ENCODE measurements around the gene IL26. TPM values are rescaled to one million over a fixed set of nuclear protein-coding genes. Genes with fewer than 3 reads are reported as not detected.
A peak's percentile ranks its signal among the peaks of the same experiment; 100 is the strongest.

IL26 gene, protein sequence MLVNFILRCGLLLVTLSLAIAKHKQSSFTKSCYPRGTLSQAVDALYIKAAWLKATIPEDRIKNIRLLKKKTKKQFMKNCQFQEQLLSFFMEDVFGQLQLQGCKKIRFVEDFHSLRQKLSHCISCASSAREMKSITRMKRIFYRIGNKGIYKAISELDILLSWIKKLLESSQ
- polyA plus RNA-seq (2013, experiment 1 of 2; ENCODE audit: insufficient read length) = not detected
- polyA plus RNA-seq (2013, experiment 2 of 2; ENCODE audit: insufficient read length) = not detected

DNA sequence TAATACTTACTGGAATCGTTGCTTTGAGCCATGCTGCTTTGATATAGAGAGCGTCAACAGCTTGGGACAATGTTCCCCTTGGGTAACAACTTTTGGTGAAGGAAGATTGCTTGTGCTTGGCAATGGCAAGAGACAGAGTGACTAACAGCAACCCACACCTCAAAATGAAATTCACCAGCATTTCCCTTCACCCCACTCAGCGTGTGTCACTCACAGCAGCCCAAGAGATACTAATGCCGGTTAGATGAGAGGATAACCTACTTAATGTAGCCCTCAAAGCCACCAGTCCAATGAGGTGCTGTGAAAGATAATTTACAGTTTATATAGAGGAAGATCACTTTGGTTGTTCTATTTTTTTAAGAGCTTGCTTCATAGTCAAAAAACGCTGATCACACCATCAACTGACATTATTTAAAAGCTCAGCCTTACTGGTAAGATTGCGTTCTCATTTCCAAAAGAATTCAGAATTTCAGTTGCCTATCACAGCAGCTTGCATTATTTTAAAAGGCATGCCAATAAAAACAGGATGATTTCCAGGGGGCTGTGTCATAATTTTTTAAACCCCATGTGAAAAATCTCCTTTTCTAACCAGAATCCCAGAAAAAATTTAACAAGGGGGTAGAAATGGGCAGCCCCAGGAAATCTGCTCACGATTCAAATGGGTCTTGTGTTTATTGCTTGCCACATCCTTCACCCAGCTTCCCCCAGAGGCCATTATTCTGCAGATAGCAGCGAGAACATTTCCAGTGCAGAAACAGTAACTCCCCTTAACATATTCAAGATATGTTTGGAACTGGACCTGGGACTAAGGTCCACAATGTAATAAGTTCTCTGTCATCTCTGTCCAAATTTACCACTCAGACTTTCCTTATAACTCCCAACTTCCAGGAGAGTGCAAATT is at the start of gene IL26:
Gene IL26, minus strand, starts transcription at position 235 of the 901 bp plus-strand sequence. Its CDS starts 54 bp downstream, at position 181.
- no peak for DNase-seq

DNA sequence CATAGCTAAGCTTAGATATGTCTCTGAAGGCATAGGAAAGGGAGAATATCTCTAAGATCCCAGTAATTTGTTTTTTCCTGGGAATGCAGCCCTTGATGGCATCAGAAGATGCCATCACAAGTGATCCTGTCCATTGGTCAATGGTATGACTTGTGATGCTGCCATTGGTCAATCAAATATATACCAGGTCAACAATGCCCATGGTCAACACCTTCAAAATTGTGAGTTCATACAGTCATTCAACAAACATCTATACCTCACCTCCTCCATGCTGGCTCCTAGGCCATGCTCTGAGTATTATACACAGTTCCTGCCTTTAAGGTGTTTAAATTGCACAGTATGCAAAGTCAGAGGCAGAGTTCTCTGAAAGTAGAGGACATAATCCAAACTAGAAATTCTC is 47.1 kb upstream of the IL26 start:
- no peak for DNase-seq

DNA sequence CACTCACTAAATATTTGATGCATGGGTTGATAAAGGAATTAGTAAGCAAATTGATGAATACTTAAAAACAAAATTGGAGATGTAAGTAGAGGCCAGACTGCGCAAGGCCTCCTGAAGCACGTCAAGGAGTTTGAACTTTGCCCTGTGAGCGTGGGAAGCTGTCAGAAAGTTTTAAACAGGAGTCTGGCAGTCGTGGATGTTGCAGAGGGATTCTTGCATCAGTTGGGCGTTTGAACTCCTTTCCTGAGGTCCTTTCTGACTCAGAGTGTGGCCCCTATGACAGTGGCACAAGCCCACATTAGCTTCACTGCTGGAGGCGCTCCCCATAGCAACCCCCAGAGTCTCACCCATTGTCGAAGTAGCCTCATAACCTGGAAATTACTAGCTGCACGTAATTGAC is 45.7 kb upstream of the IL26 start:
- peak; percentile 30 for DNase-seq

DNA sequence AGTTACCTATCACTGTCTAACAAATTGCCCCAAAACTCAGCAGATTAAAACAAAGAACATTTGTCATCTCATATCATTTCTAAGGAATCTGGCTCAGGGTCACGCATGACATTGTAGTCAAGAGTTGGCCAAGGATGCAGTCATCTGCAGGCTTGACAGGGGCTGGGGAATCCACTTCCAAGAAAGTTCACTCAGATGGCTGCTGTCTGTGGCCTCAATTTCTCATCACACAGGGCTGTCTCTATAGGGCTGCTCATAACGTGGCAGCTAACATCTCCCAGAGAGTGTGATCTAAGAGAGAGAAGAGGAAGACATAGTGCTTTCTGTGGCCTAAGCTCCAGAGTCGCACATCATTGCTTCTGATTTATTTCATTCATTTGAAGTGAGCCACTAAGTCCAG is 44.7 kb upstream of the IL26 start:
- DNase-seq = no peak

DNA sequence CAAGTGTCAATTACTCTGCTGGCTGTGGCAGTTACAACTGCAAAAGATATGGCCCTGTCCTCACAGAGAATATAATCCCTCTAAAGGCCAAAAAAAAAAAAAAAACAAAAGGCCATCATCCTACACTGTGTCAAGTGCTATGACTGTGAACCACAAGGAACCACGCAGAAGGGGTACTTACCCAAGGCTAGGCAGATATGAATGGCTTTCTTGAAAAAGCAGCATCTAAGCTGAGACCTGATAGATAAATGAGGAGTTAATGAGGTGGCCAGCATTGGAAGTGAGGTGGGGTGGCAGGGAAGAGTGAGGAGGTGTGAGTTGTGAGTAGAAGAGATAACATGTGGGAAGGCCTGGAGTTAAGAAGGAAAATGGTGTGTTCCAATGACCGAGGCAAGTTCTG is 44.2 kb upstream of the IL26 start:
- no peak for DNase-seq

DNA sequence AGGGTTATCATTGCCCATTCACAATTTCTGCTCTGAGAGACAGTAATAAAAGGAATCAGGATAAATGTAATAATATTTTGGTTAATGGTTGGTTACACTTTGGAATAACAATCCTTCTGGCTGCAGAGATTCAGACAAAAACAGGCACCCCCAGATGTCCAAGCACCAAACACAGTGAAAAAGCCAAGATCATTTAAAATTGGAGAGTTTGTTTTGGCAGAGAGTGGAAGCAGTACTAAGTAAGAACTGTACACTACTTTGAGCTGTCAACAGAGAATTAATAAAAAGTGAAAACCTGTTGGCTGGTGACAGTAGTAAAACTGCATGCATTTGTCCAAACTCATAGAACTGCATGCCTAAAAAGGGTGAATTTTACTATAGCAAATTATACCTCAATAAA is 43.4 kb upstream of the IL26 start:
- DNase-seq = peak; percentile 28

DNA sequence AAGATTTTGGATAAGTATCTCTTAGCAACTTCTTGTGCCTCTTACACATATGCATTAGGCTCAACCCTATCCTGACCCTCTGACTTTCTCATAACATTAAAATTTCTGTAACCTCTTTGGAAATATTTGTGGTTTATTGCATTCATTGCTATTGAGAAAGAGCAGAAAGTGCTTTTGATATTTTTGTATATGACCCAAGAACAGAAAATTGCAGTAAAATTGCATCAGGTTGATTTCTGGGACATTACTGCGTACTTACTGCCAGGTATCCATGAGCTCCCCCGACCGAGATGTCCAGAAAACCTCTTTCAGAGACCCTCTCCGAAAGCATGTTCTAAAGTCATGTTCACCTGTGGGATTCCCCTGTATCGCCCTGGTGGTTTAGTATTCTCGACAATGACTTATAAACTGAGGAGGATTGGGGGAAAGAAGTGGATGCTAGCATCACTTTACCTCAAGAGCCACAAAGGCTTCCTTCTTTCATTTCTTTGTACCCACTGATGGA is 42.3 kb upstream of the IL26 start:
- peak; percentile 96 for DNase-seq

DNA sequence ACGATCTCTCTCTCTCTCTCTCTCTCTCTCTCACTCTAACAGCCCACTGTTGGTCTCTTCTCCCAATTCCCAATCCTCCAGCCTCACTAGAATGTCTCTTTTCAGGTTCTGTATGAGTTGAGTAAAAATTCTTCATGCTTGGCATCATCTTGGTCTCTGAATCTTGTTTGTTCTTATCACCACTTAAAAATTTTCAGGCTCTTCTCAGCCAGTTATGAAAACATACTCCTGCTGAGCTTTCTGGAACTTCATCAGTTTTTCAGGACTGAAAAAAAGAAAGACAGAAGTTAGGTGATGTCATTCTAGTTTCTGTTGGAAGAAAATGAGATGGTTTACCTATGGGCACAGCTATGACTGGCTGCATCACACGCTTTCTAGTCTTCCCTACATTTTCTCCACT is 39.2 kb upstream of the IL26 start:
- DNase-seq = peak; percentile 78

DNA sequence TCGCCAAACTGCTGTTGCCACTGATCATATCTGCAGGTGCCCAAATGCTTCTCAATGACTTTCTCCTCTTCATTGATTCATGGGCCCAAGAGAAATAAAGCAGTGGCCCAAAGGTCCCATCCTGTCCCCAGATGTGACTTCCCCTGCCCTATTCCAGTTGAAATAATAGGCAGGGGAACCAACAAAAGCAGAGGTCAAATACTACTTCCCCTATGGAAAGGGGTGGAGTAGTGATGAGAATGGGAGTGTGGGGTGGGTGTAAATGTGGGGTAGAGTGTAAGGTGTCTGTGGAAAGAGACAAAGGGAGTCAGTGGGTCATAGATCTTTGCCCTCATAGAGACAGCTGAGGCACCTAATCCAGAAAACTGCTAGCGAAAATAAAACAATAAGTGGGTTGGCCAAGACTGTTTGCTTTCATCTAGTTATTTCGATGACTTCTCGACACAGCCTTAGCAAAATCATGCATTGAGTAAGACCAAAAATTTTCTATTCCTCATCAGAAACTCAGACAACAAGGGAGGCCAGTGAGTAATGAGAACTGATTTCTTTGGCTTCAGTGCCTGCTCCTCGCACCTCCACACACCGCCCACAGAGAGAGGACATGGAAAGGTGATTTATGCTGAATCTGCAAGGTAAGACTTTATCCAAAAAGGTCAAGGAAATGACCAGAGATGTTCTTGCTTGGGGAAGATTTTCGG is 38.7 kb upstream of the IL26 start:
- peak; percentile 21 for DNase-seq

DNA sequence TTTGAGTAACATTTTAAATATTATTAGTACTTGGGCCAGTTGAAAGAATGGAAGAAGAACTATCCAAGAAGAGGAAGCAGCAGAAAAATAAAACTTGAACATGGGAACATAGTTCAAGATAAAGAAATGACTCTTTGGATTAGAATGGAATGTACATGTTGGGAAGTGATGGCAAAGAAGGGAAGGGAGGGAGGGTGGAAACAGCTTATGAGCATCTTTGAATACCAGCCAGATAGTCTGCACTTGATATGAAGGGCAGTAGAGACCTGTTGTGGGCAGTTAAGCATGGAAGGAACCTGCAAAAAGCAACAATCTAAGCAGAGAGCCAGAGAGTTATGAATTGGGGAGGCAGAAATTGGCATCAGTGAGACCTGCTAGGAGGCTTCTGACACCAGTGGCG is 37.8 kb upstream of the IL26 start:
- DNase-seq = peak; percentile 60

DNA sequence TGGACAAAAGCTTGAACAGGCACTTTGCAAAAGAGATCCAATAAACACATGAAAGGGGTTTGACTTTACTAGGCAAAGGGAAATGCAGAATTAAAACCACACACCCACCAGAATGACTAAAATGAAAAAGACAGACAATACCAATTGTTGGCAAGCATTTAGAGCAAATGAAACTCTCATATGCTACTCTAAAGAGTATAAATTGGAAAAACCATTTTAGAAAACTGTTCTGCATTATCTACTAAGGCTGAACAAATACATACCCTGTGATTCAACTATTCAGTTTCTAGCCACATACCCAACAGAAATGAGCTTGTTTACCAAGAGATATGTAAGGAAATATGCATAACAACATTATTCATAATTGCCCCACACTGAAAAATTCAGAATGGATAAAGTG is 36.3 kb upstream of the IL26 start:
- no peak for DNase-seq

DNA sequence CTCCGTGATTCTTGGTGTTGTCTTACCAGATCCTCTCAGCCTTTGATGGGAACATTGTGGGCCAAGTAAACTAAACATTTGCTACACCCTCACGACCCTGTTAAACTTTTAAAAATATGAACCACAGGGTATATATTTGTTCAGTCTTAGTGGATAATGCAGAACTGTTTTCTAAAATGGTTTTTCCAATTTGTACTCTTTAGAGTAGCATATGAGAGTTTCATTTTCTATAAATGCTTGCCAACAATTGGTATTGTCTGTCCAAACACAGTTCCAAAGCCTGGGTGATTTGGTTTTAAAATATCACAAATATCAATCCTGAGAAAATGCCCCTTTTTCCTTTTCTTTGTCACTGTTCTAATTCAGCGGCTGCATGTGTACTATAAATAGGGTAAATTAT is 34.5 kb upstream of the IL26 start:
- DNase-seq = no peak

DNA sequence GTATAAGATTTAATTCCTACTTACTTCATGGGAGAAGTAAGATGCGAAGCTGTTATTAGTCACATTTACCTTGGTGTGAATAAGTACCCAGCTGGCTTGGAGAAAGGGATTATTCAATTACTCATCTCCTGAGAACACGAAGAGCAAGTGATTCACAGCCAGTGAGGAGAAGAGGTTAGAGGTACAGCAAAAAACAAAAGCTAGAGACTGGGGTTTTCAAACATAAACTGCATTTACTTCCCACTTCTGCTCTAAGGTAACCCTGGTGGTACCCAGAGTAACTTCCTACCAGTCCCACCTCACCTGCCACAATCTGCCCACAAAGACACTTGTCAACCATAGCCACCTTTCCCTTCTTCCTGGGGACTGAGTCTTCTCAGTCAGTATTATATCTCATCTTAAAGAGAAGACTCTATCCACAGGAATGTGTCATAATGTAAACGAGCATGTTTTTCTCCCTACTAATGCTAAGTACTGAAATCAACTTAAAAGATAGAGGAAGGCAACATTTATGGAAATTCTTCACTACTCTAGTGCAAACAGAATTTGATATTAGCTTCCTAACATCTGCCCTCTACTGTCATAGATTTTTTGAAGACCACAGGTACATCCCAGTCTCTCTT is 33.8 kb upstream of the IL26 start:
- DNase-seq = peak; percentile 81

DNA sequence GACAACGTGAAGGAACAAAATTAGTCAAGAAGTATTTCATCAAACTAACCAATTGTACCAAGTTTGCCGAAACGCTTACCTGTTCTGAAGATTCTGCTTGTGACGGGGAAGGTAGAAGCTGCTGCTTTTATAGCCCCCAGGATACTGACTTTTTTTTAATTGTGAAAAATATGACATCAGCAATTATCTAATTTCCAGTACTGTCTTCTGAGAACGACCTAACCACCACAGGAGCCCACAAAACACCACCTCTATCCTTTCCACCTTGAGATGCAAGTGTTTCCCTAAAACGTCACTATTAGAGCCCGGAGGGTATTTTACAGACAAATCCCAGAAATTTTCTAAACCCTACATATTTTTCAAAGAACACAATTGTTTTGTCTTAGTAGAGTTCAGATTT is 27.9 kb upstream of the IL26 start, which contains the start of gene IL22:
Gene IL22, minus strand, starts transcription at position 101 of the 400 bp plus-strand sequence. CDS start 156 bp downstream, outside the sequence.
- no peak for DNase-seq

DNA sequence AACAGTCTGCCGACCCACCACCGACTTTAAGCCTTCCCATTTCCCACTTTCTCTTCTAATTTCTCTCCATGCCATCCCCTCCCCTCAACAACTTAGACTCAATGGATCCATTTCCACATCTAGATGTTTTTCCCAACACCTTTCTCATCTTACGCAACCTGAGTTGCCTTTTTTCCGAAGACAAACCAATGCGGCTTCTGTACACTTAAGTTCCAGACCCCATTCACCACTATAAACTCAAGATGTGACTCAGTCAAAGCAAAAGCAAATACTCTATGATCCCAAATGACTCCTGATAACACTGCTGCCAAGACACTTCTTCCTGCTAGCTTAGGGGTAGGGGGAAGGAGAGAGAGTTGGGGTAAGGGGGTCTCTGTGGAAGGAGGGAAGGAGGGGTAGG is 26.5 kb upstream of the IL26 start:
- DNase-seq = no peak

DNA sequence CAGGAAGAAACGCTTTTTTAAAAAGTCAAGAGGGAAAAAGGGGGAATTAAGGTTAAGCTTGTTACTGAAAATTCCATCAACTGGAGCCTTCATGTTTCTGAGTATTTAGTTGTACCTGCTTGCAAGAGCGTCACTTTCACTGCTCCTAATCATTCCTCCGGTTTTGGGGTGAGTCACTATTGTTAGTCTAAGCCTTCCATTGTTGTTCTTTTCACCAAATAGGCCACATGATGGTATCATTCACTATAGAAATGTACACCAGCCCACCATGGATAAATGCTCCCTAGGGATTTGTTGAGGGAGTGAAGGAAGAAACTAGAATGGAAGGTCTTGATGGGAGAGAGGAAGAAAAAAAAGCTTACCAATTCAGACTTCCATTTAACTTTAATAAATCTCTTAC is 24.8 kb upstream of the IL26 start:
- no peak for DNase-seq

DNA sequence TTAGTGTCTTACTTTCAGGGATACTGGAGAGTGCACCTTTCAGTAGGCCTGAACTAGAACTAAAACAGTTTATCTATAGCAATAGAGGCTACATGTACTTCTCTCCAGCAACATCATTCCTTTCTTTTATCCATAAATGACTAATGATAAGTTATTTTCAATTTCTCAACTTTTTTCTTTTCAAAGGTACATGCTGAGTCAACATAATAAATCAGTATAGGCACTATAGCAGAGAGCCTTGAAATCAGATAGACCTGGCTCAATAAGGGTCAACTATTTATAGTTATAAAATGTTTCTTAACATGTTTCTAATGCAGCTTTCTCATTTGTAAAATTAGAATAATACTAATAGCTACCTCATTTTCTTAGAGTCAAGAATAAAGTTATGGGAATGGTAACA is 22.2 kb upstream of the IL26 start:
- DNase-seq = no peak

DNA sequence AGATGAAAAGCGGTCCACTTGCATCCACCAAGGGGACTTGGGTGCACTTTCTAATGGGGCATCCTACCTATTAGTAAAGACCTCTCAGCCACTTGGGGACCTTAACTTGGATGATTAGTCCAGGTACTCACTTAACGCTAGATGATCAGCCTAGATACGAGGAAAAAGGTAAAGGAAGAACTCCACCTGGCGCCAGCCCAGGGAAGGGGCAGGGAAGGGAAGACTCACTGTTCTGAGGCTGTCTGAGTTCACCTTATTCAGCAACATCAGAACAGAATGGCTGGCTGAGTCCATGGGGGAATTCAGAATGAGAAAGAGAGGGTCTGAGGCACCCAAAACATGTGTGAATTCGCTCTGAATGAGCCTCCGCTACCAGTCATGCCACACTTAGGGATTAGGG is 20.7 kb upstream of the IL26 start:
- DNase-seq = no peak

DNA sequence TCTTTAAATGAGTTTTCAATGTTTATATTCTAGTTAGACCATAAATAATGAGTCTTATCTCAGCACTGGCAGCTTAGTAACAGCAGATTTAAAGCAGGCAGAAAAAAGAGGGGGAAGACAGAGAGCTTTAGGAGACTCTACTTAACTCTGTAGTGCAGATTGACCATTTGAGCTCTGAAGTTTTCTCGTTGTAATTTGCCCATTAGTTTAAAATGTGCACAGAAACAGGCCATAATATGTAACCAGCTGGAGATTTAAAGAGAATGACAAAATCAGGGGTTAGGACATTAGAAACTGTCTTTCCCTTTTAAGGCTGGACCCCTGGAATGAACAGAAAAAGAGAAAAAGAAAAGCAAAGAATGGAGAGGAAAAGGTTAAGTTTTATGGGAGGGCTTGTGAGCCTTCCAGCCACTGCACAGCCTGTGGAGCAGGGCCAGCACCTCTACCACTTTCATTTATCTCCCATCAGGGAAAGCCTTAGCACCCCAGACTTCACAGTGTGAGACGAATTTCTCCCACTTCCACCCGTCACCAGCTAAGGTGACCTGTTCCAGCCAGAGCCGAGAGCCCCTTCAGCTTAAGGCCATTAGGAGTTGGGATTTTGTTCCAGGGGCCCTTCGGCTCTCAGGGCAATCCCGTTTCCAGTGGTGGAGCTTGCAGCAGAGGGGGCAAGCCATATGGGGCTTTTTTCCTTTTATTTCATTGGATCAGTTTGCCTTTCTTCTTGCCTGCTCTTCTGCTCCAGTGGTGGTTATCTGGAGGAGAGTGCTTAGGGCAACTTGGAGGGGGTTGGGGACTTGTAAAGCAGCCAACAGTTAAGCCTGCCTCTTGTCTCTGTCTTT is 19.8 kb upstream of the IL26 start:
- DNase-seq = no peak

DNA sequence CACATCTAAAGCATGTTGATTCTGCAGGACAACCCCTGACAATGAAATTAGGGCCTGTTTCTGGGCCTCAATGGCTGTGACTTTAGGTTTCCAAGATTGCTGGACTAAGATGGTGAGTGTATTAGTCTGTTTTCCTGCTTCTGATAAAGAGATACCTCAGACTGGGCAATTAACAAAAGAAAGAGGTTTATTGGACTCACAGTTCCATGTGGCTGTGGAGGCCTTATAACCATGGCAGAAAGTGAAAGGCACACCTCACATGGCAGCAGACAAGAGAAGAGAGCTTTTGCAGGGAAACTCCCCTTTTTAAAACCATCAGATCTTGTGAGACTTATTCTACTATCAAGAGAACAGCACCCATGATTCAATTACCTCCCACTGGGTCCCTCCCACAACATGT is 17.2 kb upstream of the IL26 start:
- no peak for DNase-seq

DNA sequence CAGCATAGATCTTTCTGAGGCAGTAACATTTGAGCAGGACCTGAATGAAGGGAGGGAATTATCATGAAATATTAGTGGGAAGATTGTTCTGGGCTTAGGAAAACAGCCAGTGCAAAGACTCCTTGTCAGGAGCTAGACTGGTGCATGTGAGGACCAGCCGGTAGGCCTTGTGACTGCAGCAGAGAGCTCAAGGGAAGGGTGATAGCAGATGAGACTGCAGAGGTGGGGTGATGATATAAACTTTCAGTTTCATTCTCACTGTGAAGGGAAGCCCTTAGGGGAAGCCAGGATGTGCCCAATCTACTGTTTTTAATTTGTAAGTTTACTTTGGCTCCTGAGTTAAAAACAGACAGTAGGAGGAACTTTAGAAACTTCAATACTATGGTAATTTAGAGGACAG is 15.4 kb upstream of the IL26 start:
- no peak for DNase-seq

DNA sequence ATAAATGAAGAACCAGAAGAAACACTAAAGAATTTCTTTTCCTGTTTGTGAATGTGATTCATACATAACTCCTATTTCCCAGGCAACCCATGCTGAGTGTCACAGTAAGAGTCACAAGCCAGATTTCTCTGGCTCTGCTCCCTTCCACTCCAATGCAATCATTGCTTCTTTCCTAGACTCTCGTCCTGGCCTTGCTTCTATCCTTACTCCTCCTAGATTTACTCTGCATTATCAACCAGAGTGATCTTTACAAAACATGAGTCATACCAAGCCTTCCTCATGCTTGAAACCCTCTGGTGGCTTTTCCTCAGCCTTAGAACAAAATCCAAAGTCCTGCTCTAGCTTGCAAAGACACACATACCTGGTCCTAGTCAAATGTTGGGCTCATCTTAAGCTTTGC is 14.5 kb upstream of the IL26 start:
- peak; percentile 84 for DNase-seq
